ENCODE results near the gene ZNF3.

The ZNF3 gene

DNA sequence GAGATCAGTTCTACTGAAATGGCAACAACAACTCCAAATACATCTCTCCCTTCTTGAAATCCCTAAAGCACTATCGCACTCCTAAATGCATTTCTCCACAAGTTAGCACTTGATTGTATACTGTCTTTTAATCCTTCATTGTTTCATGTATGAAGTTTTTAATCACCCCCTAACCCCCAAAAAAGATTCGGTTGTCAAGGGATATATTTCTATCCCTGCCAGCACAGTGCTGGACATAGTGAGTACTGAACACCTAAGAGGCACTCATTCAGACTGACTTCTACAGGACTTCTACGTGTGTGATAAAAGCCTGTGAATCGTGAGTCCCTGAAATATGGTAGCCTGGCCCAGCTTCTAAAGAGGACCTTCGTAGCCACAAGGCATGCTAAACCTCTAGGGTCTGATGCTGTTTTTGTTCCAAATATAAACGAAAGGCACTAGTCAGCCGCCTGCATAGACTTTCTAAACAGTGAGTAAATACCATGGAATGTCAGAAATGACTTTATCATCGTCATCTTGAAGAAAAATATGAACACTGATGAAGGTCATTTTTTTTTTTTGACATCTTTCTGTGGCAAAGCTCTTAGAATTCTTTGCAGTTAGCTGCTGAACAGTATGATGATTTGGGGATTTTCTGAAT is 46.5 kb downstream of the ZNF3 start:
- H4K20me1 ChIP-seq (ENCODE audit: control insufficient read depth, insufficient read depth, low read depth, low read length): no peaks in the 10 kb centered on the region
- 0 out of 2 replicates have a peak, but pooled peaks cover 3% of the 10 kb centered on the region for H3F3A ChIP-seq (ENCODE audit: control insufficient read depth, insufficient read depth)
- no peak for TF ChIP-seq EZH2phosphoT487 (IDR thresholded peaks at IDR 0.05; ENCODE audit: borderline replicate concordance, low read length)
- TF ChIP-seq, protein P1, sequence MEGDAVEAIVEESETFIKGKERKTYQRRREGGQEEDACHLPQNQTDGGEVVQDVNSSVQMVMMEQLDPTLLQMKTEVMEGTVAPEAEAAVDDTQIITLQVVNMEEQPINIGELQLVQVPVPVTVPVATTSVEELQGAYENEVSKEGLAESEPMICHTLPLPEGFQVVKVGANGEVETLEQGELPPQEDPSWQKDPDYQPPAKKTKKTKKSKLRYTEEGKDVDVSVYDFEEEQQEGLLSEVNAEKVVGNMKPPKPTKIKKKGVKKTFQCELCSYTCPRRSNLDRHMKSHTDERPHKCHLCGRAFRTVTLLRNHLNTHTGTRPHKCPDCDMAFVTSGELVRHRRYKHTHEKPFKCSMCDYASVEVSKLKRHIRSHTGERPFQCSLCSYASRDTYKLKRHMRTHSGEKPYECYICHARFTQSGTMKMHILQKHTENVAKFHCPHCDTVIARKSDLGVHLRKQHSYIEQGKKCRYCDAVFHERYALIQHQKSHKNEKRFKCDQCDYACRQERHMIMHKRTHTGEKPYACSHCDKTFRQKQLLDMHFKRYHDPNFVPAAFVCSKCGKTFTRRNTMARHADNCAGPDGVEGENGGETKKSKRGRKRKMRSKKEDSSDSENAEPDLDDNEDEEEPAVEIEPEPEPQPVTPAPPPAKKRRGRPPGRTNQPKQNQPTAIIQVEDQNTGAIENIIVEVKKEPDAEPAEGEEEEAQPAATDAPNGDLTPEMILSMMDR (IDR thresholded peaks at IDR 0.05; ENCODE audit: low read depth, low read length, poor library complexity, severe bottlenecking): no peak
- no peak overlapping the region for H3K27ac ChIP-seq (ENCODE audit: low read depth, low read length)
- peaks cover 5% of the 10 kb centered on the region for H3K4me1 ChIP-seq (ENCODE audit: control insufficient read depth, low read length)
- H3K36me3 ChIP-seq (ENCODE audit: control insufficient read depth, low read length): peaks cover 67% of the 10 kb centered on the region
- H3K27me3 ChIP-seq (ENCODE audit: control insufficient read depth, low read length): no peaks in the 10 kb centered on the region
- H3K4me2 ChIP-seq (ENCODE audit: low read length): no peak overlapping the region
- H3K4me3 ChIP-seq (ENCODE audit: low read length): no peak overlapping the region
- no peaks in the 10 kb centered on the region for H3K9me2 ChIP-seq (replicated peaks; ENCODE audit: control insufficient read depth, low read length)
- H3K9me3 ChIP-seq (ENCODE audit: control insufficient read depth, insufficient read depth, low read length): no peaks in the 10 kb centered on the region
- H3K79me2 ChIP-seq (ENCODE audit: control insufficient read depth, low read length): no peaks in the 10 kb centered on the region

DNA sequence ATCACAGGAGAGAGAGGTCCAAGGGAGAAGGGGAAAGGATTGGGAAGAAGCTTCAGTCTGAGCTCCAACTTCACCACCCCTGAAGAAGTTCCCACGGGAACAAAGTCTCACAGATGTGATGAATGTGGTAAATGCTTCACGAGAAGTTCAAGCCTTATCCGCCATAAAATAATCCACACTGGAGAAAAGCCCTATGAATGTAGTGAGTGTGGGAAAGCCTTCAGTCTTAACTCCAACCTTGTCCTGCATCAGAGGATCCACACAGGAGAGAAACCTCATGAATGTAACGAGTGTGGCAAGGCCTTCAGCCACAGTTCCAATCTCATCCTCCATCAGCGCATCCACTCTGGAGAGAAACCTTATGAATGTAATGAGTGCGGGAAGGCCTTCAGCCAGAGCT is 48.0 kb downstream of the ZNF3 start:
- no peaks in the 10 kb centered on the region for H3K9me2 ChIP-seq (replicated peaks; ENCODE audit: control insufficient read depth, low read length)
- no peaks in the 10 kb centered on the region for H3F3A ChIP-seq (ENCODE audit: control insufficient read depth, insufficient read depth)
- H3K4me2 ChIP-seq (ENCODE audit: low read length): no peak overlapping the region
- H3K9me3 ChIP-seq (ENCODE audit: control insufficient read depth, insufficient read depth, low read length): no peaks in the 10 kb centered on the region
- no peaks in the 10 kb centered on the region for H3K4me1 ChIP-seq (ENCODE audit: control insufficient read depth, low read length)
- no peaks in the 10 kb centered on the region for H4K20me1 ChIP-seq (ENCODE audit: control insufficient read depth, insufficient read depth, low read depth, low read length)
- TF ChIP-seq, protein P1 (IDR thresholded peaks at IDR 0.05; ENCODE audit: low read depth, low read length, poor library complexity, severe bottlenecking): no peak
- TF ChIP-seq EZH2phosphoT487 (IDR thresholded peaks at IDR 0.05; ENCODE audit: borderline replicate concordance, low read length): no peak
- no peak overlapping the region for H3K27ac ChIP-seq (ENCODE audit: low read depth, low read length)
- H3K36me3 ChIP-seq (ENCODE audit: control insufficient read depth, low read length): peaks cover 76% of the 10 kb centered on the region
- no peaks in the 10 kb centered on the region for H3K27me3 ChIP-seq (ENCODE audit: control insufficient read depth, low read length)
- no peak overlapping the region for H3K4me3 ChIP-seq (ENCODE audit: low read length)
- no peaks in the 10 kb centered on the region for H3K79me2 ChIP-seq (ENCODE audit: control insufficient read depth, low read length)

DNA sequence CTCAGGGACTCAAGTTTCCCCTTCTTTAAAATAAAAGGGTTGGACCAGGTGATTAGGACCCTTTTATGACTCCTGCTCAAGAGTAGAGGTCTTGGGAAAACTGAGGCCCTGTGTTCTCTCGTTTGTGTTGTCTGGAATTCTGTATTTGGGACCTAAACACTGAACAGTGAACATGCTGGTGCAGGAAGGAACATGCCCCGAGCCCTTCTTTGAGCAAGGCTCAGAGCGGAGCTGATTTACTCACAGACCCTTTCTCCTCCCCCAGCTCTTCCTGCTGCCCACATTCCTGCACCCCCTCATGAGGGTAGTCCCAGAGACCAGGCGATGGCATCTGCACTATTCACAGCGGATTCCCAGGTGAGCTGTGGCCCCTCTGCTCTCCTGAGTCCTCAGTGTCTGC is 51.9 kb downstream of the ZNF3 start:
- H3K36me3 ChIP-seq (ENCODE audit: control insufficient read depth, low read length): peaks cover 77% of the 10 kb centered on the region

More for the DNA sequence above, 51.9 kb downstream of the ZNF3 start:
- no peaks in the 10 kb centered on the region for H3K9me3 ChIP-seq (ENCODE audit: control insufficient read depth, insufficient read depth, low read length)
- peaks cover 5% of the 10 kb centered on the region for H3F3A ChIP-seq (ENCODE audit: control insufficient read depth, insufficient read depth)
- no peak overlapping the region for H3K4me2 ChIP-seq (ENCODE audit: low read length)
- H3K9me2 ChIP-seq (replicated peaks; ENCODE audit: control insufficient read depth, low read length): no peaks in the 10 kb centered on the region
- no peaks in the 10 kb centered on the region for H4K20me1 ChIP-seq (ENCODE audit: control insufficient read depth, insufficient read depth, low read depth, low read length)
- no peak overlapping the region for H3K27ac ChIP-seq (ENCODE audit: low read depth, low read length)
- no peaks in the 10 kb centered on the region for H3K79me2 ChIP-seq (ENCODE audit: control insufficient read depth, low read length)
- no peak overlapping the region for H3K4me3 ChIP-seq (ENCODE audit: low read length)
- no peaks in the 10 kb centered on the region for H3K27me3 ChIP-seq (ENCODE audit: control insufficient read depth, low read length)
- H3K4me1 ChIP-seq (ENCODE audit: control insufficient read depth, low read length): no peaks in the 10 kb centered on the region
- no peak for TF ChIP-seq EZH2phosphoT487 (IDR thresholded peaks at IDR 0.05; ENCODE audit: borderline replicate concordance, low read length)
- TF ChIP-seq, protein P1 (IDR thresholded peaks at IDR 0.05; ENCODE audit: low read depth, low read length, poor library complexity, severe bottlenecking): no peak
